Measurements from ENCODE around the gene TRAF3IP1. TPM values are rescaled to one million over a fixed set of nuclear protein-coding genes. Genes with fewer than 3 reads are reported as not detected.

Gene TRAF3IP1
- total and polyA plus RNA-seq, 4 donors, result 4.0 to 9.1 (median 4.6) TPM

GRCh38 chr2:238302087-238302486 is 18.2 kb upstream of the TRAF3IP1 start:
- H3K4me1 ChIP-seq (ENCODE audit: control insufficient read depth in 4 of 4, insufficient read depth in 4 of 4, low read length in 3 of 4), result peaks cover 7 to 48% (median 37%) of the 10 kb centered on the region in 4 donors
- H3K36me3 ChIP-seq (ENCODE audit: control insufficient read depth in 4 of 4, insufficient read depth in 3 of 4, low read depth in 1 of 4, low read length in 3 of 4), result no peaks in the 10 kb centered on the region
- no peak overlapping the region for H3K27ac ChIP-seq (ENCODE audit: low read depth in 1 of 2, low read length in 2 of 2)
- no peak overlapping the region for H3K9ac ChIP-seq (ENCODE audit: low read depth in 1 of 2, low read length in 2 of 2)
- WGBS, result 85% methylated on average over 3 of the region's 3 CpGs
- H3K27me3 ChIP-seq (ENCODE audit: control insufficient read depth in 4 of 4, insufficient read depth in 4 of 4, low read length in 3 of 4), result no peaks in the 10 kb centered on the region
- no peak for DNase-seq (ENCODE audit: low spot score)
- no peak for TF ChIP-seq JUND (IDR thresholded peaks at IDR 0.05)
- TF ChIP-seq RAD21 (IDR thresholded peaks at IDR 0.05), result no peak
- TF ChIP-seq HNF4G (IDR thresholded peaks at IDR 0.05), result no peak
- TF ChIP-seq SP1 (IDR thresholded peaks at IDR 0.05), result no peak
- TF ChIP-seq CTCF (IDR thresholded peaks at IDR 0.05; ENCODE audit: low read depth, low read length, missing input control), result no peak
- TF ChIP-seq MAX (IDR thresholded peaks at IDR 0.05), result no peak
- TF ChIP-seq HNF4A (conservative IDR thresholded peaks at IDR 0.05), result no peak
- TF ChIP-seq GABPA (IDR thresholded peaks at IDR 0.05 in 1 of 2, conservative IDR thresholded peaks at IDR 0.05 in 1 of 2), result no peak
- TF ChIP-seq TAF1 (conservative IDR thresholded peaks at IDR 0.05), result no peak
- TF ChIP-seq REST (IDR thresholded peaks at IDR 0.05), result no peak
- no peak for TF ChIP-seq FOXA2 (IDR thresholded peaks at IDR 0.05)
- no peak for TF ChIP-seq ZBTB33 (IDR thresholded peaks at IDR 0.05)
- TF ChIP-seq NR2F2 (IDR thresholded peaks at IDR 0.05), result no peak
- TF ChIP-seq FOXA1 (IDR thresholded peaks at IDR 0.05), result no peak
- no peak for TF ChIP-seq EGR1 (IDR thresholded peaks at IDR 0.05; ENCODE audit: low read depth in 2 of 2)
- TF ChIP-seq ATF3 (IDR thresholded peaks at IDR 0.05), result no peak
- no peak for TF ChIP-seq RXRA (IDR thresholded peaks at IDR 0.05)
- TF ChIP-seq YY1 (IDR thresholded peaks at IDR 0.05), result no peak
- H3K4me3 ChIP-seq (ENCODE audit: low read depth in 1 of 3, low read length in 3 of 3), result no peak overlapping the region
- no peaks in the 10 kb centered on the region for H3K9me3 ChIP-seq (ENCODE audit: control insufficient read depth in 4 of 4, low read length in 3 of 4)

Measured in liver (tissue), 9 donors.